Measurements from ENCODE around the gene TOLLIP.

- TF ChIP-seq CTCF (IDR thresholded peaks at IDR 0.05; ENCODE audit: low read depth, low read length, poor library complexity, severe bottlenecking) (no peak), EZH2phosphoT487 (IDR thresholded peaks at IDR 0.05; ENCODE audit: borderline replicate concordance, low read length) (no peak)
Measured at GRCh38 chr11:1283091-1283511, 26.3 kb downstream of the TOLLIP start.

All from DOHH2 (cell line).